ENCODE data around the gene RAMP3.

DNA sequence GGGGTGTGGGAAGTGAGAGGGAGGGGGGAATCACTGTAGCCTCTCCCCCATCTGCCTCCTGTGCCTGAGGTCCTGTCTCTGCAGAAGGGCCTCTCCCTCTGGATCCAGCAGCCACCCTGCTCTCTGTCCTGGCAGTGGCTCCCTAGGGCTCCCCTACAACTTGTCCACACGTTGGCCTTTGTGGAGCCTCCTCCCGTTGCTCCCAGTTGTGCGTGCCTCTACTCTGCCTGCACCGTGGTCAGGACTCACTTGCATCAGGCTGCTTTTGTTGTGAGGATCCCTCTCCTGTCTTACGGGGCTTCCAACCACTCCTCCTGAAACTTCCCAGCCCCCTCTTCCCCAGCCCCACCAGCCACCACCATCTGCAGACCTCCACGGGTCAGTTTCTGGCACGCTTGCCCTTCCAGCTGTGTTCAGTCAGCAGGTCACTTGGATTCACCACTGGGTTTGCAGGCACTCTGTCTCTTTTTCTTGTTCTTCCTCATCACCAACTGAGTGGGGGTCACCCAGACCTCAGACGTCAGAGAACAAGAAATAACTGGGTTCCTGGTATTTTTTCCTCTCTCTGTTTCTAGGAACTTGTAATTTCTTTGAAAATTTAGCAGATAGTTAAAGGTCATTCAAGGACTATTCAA is 62.3 kb downstream of the RAMP3 start:
- TF ChIP-seq POLR2A (IDR thresholded peaks at IDR 0.05; ENCODE audit: low read length) (no peak), GATA1 (IDR thresholded peaks at IDR 0.05; ENCODE audit: low read depth, low read length) (no peak)

All from erythroblast (primary cell).